HG03457 (cell line): Measurements from ENCODE around the gene IL17D.
"Not testable (repeated sequence)": the region's sequence is repeated elsewhere in the genome, so short reads cannot be mapped to it uniquely, and the experiment has no call there.

Experiments used
- ATAC-seq: cut with Tn5 transposase; IDR thresholded peaks from one replicate; pipeline ENCODE4 v1.9.1; 2021; ENCODE audit warnings: moderate number of reproducible peaks; ENCODE audit not compliant: unreplicated experiment

Gene IL17D

DNA sequence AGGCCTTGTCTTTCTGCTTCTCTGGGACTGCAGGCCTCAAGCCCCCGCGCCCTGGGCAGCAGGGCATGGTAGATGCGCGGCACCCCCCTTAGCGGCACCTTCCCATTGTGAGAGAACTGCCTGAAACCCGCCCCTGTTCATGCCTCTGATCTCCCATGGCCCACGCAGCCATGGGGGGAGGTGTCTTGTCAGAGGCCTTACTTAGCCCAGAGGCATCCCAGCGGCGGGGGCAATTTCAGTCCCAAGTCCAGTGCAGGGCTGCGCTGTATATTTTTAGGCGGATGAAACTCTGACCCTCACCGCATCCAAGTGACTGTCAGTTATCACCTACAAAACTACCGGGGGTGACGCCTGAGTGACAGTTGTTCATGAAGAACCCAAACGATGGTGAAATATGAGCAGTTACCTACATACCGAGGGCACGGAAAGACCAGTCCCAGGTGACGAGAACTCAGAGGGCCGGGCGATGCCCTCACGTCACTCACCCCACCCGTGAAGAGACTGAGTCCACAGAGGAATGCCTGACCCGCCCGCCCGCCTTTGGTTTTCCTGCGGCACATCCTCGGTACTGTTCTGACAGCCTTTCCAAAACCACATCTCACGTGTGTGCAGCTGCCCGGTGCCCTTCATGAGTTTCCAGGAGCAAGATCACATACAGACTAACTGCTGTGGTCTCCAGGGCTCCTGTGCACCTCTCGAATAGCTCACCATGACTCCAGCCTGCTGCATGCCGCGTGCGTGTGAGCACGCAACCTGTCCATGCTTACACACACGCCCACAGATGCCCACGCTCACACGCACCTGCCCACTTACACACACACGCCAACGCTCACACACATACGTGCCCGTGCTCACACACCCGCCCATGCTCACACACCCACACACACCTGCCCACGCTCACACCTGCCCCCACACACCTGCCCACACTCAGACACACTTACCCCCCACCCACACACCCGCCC is 14.4 kb downstream of the IL17D start:
- ATAC-seq = no peak

DNA sequence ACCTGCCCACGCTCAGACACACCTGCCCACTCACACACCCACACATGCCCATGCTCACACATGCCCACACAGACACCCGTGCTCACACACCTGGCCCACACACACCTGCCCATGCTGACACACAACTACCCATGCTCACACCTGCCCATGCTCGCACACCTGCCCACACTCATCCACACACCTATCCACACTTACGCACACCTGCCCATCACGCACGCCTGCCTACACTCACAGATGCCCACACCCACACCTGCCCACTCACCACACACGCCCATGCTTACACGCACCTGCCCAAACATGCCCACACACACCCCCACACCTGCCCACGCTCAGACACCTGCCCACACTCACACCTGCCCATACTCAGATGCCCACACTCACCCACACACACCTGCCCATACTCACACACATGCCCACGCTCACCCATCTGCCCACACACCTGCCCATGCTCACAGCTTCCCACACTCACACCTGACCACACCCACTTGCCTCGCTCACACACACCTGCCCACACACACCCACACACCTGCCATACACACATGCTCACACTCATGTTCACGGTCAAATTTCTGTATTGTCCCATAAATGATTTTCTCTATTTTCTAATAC is 15.6 kb downstream of the IL17D start:
- no peak for ATAC-seq

DNA sequence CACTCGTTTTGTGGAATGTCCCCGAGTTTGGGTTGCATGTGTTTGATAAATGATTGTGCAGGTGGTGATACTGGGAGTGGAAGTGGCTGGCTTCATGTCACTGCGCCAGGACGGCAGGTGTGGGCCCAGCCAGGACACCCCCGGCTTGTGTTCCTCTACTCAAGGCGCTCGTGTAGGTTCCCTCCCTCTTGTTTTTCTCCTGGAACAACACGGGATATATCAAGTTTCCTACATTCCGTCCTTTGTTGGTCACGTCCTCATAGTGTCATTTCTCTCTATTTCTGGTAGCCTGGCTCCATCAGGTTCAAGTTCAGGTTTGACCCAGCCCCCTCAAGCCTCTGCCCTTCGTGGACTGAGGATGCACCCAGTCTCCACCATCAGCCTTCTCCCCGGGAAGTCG is 16.3 kb downstream of the IL17D start:
- ATAC-seq = no peak

DNA sequence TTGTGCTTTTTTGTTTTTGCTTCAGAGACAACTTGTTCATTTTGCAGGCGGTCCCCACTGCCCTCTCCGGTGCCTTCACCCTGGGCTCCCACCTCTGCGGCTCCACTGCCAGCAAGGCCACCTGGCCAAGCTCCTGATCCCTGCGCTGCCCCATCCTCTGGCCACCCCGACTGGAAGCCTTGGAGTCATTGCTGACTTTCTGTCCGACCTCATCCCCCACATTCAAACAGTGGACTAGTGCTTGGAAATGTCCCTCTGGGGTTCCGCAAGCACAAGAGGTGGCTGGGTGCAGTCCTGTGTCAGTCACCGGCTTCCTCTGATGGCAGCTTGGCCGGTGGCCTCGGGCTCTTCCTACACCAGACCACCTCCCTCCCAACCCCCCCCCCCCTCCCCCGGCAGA is 17.0 kb downstream of the IL17D start:
- ATAC-seq = no peak

DNA sequence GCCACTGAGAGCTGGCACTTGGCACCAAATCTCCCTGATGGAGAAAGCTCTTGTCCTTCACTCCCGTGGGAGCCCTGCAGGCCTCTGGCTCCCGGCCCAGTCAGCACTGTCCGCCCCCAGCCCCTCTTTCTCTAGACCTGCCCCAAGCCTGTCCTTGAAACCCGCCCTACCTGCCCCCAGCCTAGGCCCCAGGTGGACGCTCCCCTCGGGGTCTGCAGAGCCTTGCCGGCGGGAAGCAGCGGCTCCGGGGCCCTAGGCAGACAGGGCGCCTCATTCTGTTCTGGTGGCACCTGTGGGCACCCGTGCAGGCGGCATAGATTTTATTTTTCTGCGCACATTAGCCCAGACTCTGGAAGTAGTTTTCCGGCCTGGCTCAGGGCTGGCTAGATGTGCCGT is 17.6 kb downstream of the IL17D start:
- ATAC-seq = no peak

DNA sequence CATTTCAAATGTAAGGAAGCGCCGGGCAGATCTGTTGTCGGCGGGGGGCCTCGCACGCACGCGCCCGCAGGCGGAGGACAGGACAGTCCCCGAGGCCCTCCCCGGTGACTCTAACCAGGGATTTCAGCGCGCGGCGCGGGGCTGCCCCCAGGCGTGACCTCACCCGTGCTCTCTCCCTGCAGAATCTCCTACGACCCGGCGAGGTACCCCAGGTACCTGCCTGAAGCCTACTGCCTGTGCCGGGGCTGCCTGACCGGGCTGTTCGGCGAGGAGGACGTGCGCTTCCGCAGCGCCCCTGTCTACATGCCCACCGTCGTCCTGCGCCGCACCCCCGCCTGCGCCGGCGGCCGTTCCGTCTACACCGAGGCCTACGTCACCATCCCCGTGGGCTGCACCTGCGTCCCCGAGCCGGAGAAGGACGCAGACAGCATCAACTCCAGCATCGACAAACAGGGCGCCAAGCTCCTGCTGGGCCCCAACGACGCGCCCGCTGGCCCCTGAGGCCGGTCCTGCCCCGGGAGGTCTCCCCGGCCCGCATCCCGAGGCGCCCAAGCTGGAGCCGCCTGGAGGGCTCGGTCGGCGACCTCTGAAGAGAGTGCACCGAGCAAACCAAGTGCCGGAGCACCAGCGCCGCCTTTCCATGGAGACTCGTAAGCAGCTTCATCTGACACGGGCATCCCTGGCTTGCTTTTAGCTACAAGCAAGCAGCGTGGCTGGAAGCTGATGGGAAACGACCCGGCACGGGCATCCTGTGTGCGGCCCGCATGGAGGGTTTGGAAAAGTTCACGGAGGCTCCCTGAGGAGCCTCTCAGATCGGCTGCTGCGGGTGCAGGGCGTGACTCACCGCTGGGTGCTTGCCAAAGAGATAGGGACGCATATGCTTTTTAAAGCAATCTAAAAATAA is 18.2 kb downstream of the IL17D start:
- no peak for ATAC-seq

DNA sequence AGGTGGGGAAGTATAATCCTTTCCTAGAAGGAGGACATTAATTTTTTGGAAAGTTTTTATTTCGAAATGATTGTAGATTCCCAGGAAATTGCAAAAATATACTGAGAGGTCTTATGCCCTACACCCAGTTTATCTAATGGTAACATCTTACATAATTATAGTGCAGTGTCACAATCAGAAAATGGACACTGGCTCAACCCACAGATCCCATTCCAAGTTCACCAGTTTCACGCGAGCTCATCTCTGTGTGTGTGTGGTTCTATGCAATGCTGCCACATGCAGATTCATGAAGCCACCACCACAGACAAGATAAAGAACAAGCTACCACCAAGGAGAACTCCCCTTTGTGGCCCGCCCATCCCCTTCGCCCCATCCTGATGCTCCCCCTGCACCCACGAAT is 24.4 kb downstream of the IL17D start:
- ATAC-seq = no peak

- ATAC-seq = no peak
Observed at GRCh38 chr13:20728579-20729311, 25.2 kb downstream of the IL17D start.

GRCh38 chr13:20729633-20730585 is 26.4 kb downstream of the IL17D start:
- ATAC-seq = no peak

DNA sequence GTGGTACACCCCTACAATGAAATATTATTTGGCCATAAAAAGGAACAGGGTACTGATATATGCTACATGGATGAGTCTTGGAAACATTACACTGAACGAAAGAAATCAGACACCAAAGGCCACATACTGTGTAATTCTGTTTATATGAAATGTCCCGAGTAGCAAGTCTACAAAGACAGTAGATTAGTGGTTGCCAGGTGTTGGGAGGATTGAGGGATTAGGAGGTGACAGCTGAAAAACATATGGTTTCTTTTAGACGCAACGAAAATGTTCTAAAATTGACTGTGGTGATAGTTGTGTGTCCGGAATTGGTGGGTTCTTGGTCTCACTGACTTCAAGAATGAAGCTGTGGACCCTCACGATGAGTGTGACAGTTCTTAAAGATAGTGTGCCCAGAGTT is 35.1 kb downstream of the IL17D start:
- no peak for ATAC-seq

GRCh38 chr13:20740021-20740420 is 36.5 kb downstream of the IL17D start:
- no peak for ATAC-seq

- not testable (repeated sequence) for ATAC-seq
Observed at GRCh38 chr13:20743830-20744404, 40.4 kb downstream of the IL17D start.

- no peak for ATAC-seq
Observed at GRCh38 chr13:20749377-20749776, 45.9 kb downstream of the IL17D start.

GRCh38 chr13:20754009-20754408 is 50.5 kb downstream of the IL17D start:
- ATAC-seq = no peak

DNA sequence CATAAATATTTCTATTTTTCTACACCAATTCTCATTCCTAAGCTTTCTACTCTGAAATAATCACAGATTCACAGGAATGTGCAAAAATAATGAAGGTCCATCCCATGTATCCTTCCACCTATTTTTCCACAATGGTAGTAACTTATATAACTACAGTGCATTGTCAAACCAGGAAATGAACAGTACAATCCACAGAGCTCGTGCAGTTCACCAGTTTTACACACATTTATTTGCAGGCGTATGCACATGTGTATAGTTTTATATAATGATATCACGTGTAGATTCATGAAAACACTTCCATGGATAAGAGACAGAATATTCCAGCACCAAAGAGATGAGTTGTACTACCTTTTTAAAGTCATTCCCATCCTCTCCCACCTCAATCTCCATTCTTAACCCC is 57.4 kb downstream of the IL17D start:
- ATAC-seq = no peak

DNA sequence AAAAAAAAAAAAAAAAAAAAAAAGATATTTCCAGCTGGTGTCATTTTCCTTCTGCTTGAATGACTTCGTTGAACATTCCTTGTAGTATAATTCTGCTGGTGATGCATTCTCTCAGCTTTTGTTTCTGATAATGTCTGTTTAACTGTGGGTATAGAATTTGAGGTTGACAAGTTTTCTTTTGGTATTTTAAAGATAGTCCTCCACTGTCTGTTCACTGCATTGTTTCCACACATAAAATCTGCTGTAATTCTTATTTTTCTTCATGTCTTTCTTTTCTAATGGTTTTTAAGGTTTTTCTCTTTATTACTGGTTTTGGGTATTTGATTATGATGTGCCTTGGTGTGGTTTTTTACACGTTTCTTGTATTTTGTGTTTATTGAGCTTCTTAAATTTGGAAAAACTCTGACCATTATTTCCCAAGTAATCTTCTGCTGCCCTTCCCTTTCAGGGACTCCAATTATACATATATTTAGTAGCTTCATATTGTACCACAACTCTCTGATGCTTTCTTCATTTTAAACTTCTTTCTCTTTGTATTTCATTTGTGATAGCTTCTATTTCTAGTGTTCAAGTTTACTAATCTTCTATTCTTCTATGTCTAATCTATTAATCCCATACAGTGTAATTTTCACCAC is 63.9 kb downstream of the IL17D start:
- ATAC-seq = no peak

DNA sequence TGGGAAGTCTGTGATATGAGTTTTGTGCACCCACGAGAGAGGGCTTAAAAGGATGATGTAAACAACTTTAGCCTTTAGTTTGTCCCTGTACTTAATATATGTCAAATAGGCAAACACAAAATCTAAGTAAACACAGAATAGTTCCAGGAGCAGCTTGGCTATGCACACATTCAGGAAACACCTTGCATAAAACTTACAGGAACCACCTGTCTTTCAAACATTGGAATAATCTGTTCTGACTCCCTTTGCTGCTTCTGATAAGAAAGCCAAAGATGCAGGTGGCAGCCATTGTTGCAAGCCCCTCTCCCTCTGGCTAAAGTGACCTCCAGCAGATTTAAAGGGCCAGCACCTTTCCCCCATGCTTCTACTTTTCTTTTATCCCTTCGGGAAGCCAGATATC is 65.6 kb downstream of the IL17D start:
- no peak for ATAC-seq

DNA sequence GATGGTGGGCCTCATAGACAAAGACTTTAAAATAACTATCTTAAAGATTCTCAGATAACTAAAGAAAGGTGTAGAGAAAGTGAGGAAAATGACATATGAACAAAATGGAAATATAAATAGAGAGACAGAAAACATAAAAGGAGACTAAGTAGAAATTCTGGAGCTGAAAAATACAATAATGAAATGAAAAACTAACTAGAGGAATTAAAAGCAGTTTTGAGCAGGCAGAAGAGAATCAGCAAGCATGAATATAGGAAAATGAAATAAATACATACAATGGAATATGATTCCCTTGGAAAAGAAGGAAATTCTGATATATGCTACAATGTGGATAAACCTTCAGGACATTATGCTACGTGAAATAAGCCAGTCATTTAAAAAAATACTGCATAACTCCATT is 66.3 kb downstream of the IL17D start:
- ATAC-seq = no peak
